COR-L47 (cell line): ENCODE results near the gene BCL2L1.
A peak's percentile ranks its signal among the peaks of the same experiment; 100 is the strongest.

Source experiments
- DNase-seq: peaks from one replicate; lab custom pipeline; 2025; lab: John Stamatoyannopoulos, UW

The BCL2L1 gene

GRCh38 chr20:31708736-31709534 lies 13.7 kb downstream of the BCL2L1 start:
- peak; percentile 89 for DNase-seq

- peak; percentile 93 for DNase-seq
Measured at GRCh38 chr20:31707994-31708735, 14.5 kb downstream of the BCL2L1 start.

DNA sequence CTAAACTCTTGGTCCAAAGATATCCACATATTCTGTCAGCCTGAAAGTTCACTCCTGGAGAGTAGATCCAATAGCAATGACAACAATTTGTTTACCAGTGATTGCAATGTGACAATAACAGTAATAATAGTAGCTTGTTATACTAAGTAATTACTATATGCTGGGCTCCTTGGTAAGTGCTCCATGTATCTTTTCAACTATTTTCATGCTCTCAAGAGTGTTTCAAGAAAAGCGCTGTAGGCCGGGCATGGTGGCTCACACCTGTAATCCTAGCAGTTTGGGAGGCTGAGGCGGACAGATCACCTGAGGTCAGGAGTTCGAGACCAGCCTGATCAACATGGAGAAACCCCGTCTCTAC lies 15.4 kb downstream of the BCL2L1 start:
- DNase-seq, result no peak

DNA sequence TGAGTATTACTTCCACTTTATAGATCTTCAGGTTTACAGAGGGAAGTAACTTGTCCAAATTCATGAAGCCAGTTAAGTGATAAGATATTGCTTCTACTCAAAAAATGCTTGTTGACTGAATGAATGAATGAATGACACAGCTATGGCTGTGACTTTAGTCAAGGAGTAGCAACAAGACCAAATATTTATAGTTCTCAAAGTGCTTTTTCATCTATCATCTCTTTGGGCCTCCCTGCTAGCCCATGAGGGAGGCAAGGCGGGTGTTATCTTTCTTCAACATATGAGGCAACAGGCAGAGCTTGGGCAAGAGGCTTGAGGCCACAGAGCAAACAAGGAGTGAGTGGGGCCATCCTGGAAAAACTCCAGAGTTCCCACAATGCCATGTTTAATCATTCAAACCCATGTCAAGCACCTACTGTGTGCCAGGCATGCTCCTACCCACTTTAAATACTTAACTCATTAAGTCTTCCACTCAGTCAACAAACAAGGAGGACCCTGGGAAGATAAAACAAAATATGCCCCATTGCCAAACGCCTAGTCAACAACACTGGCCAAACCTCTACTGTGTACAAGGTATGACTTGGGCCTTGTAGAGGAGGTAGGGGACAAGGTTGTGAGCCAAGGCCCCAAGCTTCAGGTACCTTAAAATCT lies 15.9 kb downstream of the BCL2L1 start:
- DNase-seq, result no peak

DNA sequence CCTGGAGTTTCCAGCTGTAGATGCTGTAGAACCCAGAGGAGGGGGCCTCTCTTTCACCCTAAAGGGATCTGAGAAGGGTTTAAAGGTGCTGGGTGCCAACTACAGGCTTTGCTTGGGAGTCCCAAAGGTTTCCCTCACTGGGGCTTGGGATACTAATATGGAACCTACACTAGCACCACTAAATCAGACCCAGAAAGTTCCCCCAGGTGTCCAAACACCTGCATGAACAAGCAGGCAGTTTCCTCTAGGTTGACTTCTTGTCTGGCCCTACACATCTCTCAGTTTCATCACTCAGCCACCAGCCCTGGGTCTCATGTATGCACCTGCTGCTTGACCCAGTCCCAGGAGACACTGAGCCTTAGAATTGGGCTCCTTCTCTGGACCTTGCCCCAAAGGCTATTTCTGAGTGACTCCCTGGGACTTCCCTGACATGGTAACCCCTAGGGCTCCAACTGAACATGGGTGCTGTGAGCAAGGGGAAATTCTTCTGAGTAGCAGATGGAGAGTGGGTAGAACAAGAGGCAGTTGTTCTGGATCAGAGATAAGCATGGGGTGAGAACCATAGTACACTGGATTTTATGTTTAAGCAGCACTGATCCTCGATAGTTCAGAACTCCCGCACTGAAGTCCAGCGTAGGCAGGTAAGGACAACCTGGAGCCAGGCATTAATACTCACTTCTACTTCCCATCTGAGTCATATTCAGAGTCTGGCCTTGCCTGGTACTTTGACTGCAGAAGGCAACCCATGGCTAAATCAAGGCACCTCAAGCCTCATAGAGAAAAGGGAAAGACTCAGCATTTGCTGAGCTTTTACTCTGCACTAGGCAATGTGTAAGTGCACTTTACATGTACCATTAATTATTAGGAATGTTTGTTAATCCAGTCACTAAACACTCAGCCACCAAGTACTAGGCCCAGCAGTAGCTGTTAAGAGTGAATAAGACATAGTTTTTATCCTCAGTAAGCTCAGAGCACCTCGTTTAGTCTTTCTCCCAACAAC lies 16.8 kb downstream of the BCL2L1 start:
- DNase-seq, result no peak

- no peak for DNase-seq
Measured at GRCh38 chr20:31705191-31705590, 17.5 kb downstream of the BCL2L1 start.

DNA sequence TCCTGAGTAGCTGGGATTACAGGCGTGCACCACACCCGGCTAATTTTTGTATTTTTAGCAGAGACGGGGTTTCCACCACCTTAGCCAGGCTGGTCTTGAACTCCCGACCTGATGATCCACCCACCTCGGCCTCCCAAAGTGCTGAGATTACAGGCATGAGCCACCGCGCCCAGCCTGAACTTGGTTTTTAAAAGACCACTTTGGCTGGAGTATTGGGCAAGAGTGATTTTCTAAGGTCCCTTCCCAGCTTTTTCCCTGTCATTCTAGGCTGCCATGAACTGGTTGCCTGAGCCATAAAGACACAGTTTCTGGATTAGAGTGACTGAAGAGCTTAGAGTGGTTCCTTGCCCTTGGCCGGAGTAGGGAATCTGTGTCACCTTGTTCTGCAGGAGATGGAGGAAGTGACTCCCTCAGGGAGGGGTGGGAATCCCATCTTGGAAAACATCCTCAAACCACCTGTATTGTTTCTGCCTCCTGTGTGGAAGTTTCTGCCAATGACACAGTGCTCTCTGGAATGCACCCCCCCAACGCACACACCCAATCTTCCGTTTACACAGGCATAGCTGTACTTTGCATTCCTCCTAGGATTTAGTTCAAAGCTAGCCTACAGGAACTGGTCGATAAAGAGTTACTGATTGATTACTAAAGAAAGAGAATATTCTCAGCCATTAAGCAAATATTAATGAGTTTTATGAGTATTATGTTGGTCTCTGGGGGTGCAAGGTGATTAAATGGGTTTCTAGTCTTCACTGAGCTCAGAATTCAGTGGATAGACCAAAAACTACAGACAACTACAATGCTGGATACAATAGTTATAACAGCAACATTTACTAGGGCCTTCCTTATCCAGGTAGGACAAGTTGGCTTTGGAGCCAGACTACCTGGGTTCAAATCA lies 18.2 kb downstream of the BCL2L1 start:
- no peak for DNase-seq

- DNase-seq, result no peak
Measured at GRCh38 chr20:31701591-31701990, 21.1 kb downstream of the BCL2L1 start.

- no peak for DNase-seq
Measured at GRCh38 chr20:31700747-31701146, 21.9 kb downstream of the BCL2L1 start.

- no peak for DNase-seq
Measured at GRCh38 chr20:31699801-31700728, 22.6 kb downstream of the BCL2L1 start.

DNA sequence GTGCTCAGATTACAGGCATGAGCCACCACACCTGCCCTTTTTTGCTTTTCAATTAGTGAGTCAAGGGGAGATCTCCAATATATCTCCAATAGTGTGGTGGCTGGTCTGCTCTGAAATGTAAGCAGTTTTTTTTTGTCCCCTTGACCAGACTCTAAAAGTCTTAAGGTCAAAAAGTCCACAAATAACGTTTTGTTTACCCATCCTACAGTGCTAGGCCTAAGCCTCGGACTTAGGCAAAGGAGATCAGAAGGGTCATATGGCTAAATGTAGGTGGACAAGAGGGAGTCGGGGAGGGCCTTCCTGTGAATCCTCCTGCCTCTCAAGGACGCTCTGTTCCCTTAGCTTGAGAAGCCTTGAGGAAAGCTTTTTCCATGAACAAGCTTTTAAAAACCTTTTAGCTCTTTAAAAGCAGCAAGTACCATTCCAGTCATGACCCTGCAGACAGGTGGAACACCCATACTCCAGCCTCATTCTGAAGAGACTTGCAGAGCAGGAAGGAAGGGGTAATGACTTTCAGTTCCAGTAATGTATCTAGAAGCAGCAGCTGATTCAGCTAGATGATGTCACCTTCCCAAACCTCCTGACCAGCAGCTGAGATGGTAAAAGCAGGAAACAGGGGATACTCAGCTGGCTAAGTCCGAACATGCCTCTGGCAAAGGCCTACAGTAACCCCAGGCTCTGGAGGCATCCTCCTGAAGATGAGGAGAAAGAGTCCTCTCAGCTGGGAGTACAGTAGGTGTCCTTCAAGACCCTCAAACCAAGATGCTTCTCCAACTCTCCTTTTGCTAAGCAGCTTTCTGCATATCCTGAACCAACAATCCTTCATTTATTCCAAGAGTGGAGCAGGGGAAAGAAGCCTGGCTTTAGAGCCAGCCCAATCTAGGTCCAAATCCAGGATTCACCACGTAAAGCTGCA lies 23.6 kb downstream of the BCL2L1 start:
- peak; percentile 8 for DNase-seq

GRCh38 chr20:31698243-31698802 lies 24.3 kb downstream of the BCL2L1 start:
- DNase-seq, result no peak

- DNase-seq, result no peak
Measured at GRCh38 chr20:31695849-31696804, 26.5 kb downstream of the BCL2L1 start.

DNA sequence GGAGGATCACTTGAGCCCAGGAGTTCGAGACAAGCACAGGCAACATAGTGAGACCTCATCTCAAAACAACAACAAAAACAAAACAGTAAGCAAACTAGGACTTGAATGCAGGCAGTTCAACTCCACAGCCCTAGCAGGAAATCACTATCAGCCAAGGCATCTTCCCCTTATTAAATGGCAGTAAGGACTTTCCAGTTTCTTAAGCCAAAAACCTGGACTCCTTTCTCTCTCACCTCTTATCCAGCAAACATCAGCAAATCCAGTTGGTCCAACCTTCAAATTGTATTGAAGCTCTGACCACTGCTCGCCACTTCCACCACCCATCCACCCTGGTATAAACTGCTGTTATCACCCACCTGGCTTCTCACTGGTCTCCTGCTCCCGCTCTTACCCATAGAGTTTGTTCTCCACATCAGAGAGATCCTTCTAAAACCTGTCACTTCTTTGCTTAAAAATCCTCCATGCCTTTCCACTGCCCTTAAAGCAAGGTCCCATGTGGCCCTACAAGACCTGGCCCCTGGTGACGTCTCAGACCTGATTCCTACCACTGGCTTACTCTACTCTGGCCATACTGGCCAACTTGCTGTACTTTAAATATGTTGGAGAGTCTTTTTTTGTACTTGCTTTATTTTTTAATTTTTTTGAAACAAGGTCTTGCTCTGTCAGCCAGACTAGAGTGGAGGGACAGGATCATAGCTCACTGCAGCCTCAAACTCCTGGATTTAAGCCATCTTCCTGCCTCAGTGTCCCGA lies 27.6 kb downstream of the BCL2L1 start:
- no peak for DNase-seq

DNA sequence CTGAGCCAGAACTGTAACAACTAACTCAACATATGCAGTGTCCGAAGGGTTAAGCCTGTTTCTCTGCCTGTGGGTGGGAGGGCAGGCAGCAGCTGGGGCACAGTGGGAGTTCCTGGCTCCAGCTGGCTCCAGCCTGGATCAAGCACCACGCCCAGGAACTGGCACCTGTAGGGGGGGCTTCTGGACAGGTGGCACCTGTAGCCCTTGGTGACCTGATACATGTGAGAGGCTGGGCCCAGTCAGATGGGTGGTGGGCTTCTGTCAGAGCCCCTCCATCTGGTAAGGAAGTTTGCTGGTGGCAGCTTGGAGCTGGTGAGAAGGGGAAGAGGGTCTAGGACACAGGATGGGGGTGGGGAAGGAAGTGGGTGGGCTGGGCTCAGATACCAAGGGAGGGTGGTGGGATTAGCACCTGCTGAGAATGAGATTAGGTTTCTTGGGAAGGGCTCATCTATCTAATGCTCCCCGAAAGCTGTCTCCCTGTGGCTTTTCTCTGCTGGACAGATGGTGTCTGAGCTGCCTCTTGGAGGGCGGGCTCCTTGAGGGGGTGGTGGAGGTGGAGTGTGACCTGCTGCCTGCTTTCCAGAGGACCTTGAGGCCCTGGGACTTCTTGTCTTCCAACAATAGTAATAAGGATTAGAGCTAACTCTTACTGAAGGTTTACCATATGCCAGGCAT lies 28.5 kb downstream of the BCL2L1 start:
- peak; percentile 78 for DNase-seq

DNA sequence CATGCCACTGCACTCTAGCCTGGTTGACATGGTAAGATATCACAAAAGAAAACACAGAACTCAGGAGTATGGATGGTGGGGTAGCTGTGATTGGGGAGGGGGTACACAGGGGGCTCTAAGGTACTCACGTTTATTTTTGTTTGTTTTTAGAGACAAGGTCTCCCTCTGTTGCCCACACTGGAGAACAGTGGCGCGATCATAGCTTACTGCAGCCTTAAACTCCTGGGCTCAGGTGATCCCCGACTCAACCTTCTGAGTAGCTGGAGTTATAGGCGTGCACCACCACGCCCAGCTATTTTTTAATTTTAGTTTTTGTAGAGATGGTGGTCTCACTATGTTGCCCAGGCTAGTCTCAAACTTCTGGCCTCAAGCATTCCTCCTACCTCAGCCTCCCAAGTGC lies 29.3 kb downstream of the BCL2L1 start:
- DNase-seq, result no peak
